Measurements from ENCODE around the gene FOLR2.

Gene FOLR2

DNA sequence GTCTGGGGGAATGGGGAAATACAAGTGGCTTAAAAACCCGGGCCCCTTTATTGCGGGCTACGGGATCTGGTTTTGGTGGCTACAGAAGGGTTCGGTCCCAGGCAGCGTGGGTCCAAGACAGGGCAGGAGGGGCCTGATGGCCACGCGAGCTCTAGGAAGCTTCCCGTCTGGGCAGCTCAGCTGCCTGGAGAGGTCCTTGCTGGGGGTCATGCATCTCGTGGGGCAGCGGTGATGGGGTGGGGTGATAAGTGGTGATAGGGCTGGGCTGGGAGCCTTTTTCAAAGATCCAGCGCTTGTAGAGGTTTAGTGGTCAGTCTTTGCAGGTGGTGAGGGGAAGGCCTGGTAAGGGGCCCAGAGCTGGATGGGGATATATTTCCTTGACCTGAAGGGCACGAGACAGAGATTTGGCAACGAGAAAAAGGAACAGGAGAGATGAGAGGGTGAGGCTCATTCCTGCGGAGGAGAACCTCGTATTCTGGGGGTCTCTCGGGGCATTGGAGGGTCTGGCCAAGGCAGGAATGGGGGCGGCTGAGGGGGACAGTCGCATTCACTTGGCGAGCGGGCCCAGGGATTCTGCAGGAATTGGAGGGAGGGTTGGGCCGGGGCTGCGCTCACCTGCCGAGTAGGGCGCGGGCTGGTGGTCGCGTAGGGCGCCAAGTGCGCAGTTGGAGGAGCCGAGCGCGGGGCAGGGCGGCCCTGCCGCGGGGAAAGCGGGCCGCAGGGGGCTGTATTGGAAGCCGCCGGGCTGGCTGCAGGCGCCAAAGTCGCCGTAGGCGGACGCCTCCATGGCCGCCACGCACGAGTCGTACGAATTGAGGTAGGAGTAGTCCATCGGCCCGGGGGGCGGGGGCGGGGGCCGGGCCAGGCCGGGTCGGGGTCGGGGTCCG lies 26.8 kb downstream of the FOLR2 start:
- no peak overlapping the region for H3K27ac ChIP-seq
- TF ChIP-seq, protein P1, sequence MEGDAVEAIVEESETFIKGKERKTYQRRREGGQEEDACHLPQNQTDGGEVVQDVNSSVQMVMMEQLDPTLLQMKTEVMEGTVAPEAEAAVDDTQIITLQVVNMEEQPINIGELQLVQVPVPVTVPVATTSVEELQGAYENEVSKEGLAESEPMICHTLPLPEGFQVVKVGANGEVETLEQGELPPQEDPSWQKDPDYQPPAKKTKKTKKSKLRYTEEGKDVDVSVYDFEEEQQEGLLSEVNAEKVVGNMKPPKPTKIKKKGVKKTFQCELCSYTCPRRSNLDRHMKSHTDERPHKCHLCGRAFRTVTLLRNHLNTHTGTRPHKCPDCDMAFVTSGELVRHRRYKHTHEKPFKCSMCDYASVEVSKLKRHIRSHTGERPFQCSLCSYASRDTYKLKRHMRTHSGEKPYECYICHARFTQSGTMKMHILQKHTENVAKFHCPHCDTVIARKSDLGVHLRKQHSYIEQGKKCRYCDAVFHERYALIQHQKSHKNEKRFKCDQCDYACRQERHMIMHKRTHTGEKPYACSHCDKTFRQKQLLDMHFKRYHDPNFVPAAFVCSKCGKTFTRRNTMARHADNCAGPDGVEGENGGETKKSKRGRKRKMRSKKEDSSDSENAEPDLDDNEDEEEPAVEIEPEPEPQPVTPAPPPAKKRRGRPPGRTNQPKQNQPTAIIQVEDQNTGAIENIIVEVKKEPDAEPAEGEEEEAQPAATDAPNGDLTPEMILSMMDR (conservative IDR thresholded peaks at IDR 0.05): no peak

DNA sequence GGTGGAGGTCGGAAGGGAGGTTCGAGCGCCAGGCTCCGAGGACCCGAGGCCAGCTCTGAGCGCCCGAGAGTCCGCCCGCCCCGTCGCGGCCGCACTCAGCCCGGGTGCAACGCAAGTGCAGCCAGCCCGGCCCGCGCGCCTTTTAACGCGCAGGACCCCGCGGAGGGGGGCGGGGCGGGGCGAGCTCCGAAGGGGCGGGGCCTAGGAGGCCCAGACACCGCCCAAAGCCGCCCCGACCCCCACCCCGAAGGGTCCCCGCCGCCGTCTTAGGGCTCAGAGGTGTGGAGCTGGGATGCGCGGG lies 27.4 kb downstream of the FOLR2 start, which contains the start of gene PHOX2A:
Gene PHOX2A (minus strand): TSS at position 117 of the 301 bp plus-strand sequence. CDS start 172 bp downstream, outside the sequence.
- H3K27ac ChIP-seq: no peak within 1 kb of the TSS
- TF ChIP-seq, protein P1 (conservative IDR thresholded peaks at IDR 0.05): no peak

DNA sequence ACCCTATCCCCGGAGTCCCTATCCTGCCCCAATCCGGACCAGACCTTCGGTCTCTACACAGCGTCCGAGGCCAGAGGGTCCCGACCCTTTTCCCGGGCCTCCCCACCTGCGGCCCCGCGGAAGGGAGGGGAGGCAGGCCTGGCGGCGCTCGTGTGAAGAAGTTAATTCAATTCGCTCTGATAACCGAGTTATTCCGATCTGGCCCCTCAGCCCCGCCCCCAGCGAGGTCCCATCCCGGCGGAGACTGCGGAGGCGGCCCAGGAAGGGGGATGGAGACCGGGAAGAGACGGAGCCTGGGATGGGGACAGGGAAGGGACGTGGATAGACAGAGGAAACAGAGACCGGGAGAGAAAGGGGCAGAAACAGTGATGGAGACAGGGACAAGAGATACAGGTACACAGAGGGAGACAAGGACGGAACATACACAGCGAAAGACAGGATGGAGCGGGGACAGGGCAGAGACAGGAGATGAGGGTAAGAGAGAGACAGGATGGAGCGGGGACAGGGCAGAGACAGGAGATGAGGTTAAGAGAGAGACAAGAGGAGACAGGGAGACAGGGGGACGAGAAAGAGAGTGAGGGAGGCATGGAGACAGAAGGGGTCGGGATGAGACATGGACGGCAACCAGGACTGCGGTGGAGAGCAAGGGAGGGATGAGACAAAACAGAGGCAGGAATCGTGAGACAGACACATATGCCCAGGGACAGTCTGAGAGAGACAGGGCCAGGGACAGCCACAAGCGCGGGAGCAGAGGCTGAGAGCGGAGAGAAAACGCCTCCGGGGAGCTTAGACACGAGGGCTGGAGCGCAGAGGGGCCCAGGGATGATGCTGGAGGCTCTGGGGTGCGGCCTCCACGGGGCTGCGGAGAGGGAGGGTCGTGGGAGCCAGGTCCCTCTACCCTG lies 28.0 kb downstream of the FOLR2 start:
- TF ChIP-seq, protein P1 (conservative IDR thresholded peaks at IDR 0.05): no peak
- H3K27ac ChIP-seq: no peak overlapping the region

DNA sequence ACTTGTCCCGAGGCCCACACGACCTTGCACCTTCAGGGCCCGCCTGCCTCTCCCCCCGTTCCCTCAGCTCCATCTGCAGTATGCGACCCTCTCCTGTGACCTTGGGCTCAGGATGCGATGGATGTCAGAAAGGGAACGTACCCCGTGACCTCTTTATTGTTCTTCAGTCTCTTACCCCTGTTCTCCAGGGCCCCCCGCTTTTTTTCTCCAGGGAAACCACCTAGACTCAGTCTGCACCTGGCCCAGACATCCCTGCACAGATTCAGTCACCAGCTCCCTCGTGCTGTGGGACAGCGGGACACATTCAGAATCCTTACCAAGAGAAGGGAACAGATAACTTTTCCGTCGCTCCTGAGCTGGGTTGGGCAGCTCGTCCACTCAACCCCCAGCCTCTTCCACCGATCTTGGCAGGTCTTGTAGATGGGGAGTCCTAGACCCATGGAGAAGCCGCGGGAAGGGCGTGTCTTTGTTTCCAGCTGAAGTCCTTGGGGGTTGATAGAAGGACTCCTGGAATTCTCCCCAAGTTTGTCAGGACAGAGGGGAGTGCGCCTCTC lies 28.7 kb downstream of the FOLR2 start:
- TF ChIP-seq, protein P1 (conservative IDR thresholded peaks at IDR 0.05): no peak
- H3K27ac ChIP-seq: no peak overlapping the region

DNA sequence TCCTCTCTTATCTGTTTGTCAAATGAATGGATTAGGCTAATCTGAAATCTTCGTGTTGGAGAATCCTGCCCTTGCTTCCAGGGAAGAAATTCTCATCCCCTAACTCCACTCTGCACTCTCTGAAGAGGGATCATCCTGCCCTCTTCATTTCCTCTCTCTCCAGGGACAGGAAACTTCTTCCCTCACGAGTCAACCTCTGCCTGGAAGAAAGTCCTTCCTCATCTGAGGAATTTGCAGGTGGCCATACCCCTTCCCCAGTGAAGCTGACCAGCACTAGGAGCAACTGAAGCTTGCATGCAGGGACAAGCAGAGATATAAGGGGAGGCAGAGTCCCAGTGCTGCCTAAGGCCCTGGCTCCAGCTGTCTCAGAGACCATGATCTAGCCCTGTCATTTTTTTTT lies 31.0 kb downstream of the FOLR2 start:
- no peak overlapping the region for H3K27ac ChIP-seq
- TF ChIP-seq, protein P1 (conservative IDR thresholded peaks at IDR 0.05): no peak

DNA sequence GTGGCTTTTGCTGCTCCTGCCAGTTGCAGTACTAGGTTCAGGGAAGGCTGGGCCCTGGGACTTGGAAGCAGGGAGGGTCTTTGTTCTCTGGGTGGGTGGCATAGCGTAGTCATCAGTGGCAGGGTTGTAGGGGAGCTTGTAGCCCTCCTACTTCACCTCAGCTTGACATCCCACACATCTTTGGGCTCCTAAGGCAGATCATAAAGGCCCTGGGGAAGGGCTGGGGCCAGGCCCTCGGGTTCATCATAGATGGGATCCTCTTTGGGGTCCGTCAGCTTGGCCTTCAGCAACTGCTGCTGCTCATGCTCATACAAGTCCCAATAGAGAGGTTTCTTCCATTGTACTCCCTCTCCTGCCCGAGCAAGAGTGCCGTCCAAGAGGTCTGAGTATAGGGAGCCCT lies 33.4 kb downstream of the FOLR2 start:
- TF ChIP-seq, protein P1 (conservative IDR thresholded peaks at IDR 0.05): no peak
- H3K27ac ChIP-seq: no peak overlapping the region
